Adipose tissue (tissue), 3 donors: Measurements from ENCODE around the gene MEGF11. TPM values are rescaled to one million over a fixed set of nuclear protein-coding genes. Genes with fewer than 3 reads are reported as not detected.
"Not testable (repeated sequence)": the region's sequence is repeated elsewhere in the genome, so short reads cannot be mapped to it uniquely, and the experiment has no call there.

Experiments used
- H3K27ac ChIP-seq: one replicate; pipeline ENCODE4 v1.5.1; 2013; ENCODE audit warnings: low read depth, low read length
- WGBS, 3 donors: extraction: QIAGEN DNeasy Blood & Tissue Kit; methylation state at CpG; one replicate each; pipeline ENCODE4 v1.1.7; 2013; 5-methylcytosine and 5-hydroxymethylcytosine counted together
- polyA plus RNA-seq, 3 donors: library from polyadenylated mRNA; stranded (reverse); fragments of 200-250 nt; gene quantifications; one replicate each; pipeline ENCODE4 v1.2.3, GENCODE V29; 2013
- donor health status: healthy with polysubstance abuse.
- donor health status: Bipolar disorder and iron deficiency.
- donor health status: healthy.

Gene MEGF11
- polyA plus RNA-seq, 3 donors = 0.01 to 0.22 TPM; not detected in 1

- WGBS, 3 donors = 53 to 90% (median 64%) methylated on average over 1 of the region's 1 CpG
- H3K27ac ChIP-seq = no peak overlapping the region
These were observed 351.2 kb downstream of the MEGF11 start for GRCh38 chr15:65902373-65902772.

- WGBS, 3 donors = 90 to 96% (median 93%) methylated on average over 3 of the region's 3 CpGs
- H3K27ac ChIP-seq = no peak overlapping the region
These were observed 351.7 kb downstream of the MEGF11 start for GRCh38 chr15:65901836-65902235.

- WGBS, 3 donors = 52 to 68% (median 61%) methylated on average over 2 of the region's 2 CpGs
- no peak overlapping the region for H3K27ac ChIP-seq
These were observed 352.2 kb downstream of the MEGF11 start for GRCh38 chr15:65901336-65901735.

DNA sequence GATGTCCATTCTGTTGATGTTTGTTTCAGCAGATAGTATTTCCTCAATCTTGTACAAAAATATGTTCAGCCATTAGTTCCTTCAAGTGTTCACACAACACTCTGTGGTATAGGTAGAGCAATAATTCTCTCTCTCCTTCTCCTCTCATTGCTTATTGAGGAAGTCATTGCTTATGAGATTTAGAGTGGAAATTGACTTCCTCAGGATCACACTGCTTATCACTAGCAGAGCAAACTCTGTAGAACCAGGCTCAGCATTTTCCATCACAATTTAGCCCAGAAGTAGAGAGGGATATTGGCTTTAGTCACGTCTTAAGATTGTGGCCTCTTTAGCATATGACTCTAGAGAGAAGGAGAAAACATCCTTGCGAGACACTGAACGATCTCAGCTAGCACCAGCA, 353.1 kb downstream of the MEGF11 start:
- no peak overlapping the region for H3K27ac ChIP-seq
- 93 to 95% (median 94%) methylated on average over 3 of the region's 3 CpGs for whole genome bisulfite sequencing, 3 donors

DNA sequence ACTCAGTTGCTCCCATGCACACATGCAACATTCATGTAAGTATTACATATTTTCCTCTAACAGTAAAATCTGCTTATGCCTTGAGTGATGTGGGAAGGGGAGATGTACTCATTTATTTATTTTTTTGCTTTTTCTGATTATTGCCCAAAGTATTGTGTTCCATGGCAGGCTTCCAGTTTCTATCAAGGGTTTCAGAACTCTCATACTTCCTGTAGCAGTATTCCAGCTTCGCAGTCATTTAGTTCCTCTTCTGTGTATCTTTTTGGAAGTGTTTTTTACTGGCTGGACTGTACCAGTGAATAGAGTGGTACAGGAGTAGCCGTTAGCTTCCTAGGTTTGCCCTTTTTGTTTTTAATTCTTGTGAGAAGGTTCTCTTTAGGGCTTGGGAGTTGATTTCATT, 357.3 kb downstream of the MEGF11 start:
- 48 to 78% (median 56%) methylated on average over 2 of the region's 2 CpGs for WGBS, 3 donors
- no peak overlapping the region for H3K27ac ChIP-seq

DNA sequence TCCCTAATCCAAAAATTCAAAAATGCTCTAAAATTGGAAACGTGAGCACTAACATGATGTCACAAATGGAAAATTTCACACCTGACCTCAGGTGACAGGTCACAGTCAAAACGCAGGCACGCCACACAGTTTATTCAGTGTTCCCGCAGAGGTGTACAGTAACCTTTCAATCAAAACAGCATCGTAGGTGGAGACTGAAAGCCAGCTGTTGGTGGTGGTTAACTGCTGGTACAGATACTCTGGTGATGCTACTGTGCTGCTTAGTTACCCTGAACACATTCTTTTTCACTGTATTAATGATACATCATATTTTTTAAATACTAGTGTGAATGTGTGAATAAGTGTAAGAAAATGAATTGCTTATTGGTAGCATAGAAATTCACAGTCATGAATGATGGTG, 360.5 kb downstream of the MEGF11 start:
- 89 to 92% (median 90%) methylated on average over 5 of the region's 5 CpGs for WGBS, 3 donors
- H3K27ac ChIP-seq = no peak overlapping the region

- WGBS, 3 donors = 72 to 74% (median 73%) methylated on average over 3 of the region's 3 CpGs
- no peak overlapping the region for H3K27ac ChIP-seq
These were observed 364.6 kb downstream of the MEGF11 start for GRCh38 chr15:65888981-65889380.

- WGBS, 3 donors = 80 to 85% (median 85%) methylated on average over 3 of the region's 3 CpGs
- no peak overlapping the region for H3K27ac ChIP-seq
These were observed 366.0 kb downstream of the MEGF11 start for GRCh38 chr15:65887565-65887964.

GRCh38 chr15:65885668-65886218, 367.8 kb downstream of the MEGF11 start:
- H3K27ac ChIP-seq = no peak overlapping the region
- WGBS, 3 donors = 73 to 81% (median 73%) methylated on average over 4 of the region's 4 CpGs

DNA sequence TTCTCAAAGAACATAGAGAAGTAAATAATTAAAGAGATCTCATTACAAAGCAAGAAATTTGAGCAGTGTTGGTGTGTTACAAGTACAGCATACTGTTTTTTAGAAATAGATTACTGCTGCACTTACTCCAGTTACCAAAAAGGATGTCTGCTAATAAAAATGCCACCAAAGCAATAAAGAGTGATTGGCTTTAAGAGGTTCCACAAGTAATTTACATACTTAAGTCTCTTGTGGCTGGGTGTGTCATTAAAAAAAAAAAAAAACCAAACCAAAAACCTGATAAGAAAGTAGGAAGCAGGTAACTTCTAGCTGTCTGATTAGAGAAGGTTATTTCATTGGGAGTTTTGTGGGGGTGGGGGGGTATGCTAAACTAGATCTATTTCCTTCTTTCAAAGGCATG, 369.0 kb downstream of the MEGF11 start:
- no peak overlapping the region for H3K27ac ChIP-seq

DNA sequence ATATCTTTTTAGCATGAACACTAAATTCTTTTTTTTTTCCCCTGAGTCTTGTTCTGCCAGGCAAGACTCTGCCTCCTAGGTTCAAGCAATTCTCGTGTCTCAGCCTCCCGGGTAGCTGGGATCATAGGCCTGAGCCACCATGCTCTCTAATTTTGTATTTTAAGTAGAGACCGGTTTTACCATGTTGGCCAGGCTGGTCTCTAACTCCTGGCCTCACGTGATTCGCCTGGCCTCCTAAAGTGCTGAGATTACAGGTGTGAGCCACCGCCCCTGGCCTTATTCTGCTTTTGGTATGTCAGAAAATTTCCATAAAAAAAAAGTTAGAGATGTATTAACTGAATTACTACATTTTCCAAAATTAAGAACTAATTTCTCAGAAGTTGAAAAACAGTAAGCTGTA, 370.0 kb downstream of the MEGF11 start:
- WGBS, 3 donors = 93 to 97% (median 94%) methylated on average over 6 of the region's 6 CpGs
- no peak overlapping the region for H3K27ac ChIP-seq

DNA sequence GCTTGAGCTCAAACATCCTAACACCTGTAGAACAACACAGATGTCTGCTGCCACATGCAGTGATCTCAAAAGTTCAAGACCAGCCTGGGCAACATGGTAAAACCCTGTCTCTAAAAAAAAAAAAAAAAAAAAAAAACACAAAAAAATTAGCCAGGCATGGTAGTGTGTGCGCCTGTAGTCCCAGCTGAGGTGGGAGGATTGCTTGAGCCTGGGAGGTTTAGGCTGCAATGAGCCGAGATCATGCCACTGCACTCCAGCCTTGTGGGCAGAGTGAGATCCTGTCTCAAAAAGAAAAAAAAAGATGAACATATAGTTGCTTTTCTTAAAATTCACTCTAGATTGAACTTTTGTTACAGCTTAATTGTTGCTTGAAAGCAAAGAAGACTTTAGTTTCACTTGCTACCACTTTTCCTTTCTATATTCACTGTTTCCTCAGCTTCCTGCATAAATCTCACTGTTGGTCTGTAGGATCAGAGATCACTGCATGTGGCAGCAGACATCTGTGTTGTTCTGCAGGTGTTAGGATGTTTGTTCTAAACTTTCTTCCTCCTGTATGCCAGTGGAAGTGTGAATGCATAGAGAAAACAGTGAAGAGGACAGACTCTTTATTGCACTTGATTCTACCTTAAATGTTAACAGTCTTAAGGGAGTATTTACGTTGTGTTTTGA, 371.6 kb downstream of the MEGF11 start:
- whole genome bisulfite sequencing, 3 donors = 73 to 85% (median 73%) methylated on average over 3 of the region's 3 CpGs
- H3K27ac ChIP-seq = no peak overlapping the region

GRCh38 chr15:65877749-65878148, 375.8 kb downstream of the MEGF11 start:
- 90 to 92% (median 90%) methylated on average over 3 of the region's 3 CpGs for WGBS, 3 donors
- H3K27ac ChIP-seq = no peak overlapping the region

DNA sequence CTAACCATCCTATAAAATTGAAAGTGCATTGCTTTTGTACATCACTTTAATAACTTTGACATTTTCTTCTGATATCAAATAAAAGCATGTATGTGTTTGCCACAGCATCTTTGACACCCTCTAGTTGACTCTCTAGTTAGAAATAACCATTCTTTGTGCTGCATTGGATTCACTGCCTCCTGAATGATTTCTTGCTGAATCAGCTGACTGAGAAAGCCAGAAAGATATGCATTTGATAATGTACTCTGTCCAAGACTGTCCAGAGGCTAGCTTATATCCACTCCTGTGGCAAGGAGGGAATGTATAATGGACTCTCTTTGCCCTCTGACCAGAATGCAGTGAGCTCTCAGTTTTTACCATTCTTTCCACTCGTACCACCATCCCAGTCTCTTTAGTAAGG, 378.1 kb downstream of the MEGF11 start:
- no peak overlapping the region for H3K27ac ChIP-seq
- WGBS, 3 donors = 83 to 87% (median 86%) methylated on average over 1 of the region's 1 CpG

DNA sequence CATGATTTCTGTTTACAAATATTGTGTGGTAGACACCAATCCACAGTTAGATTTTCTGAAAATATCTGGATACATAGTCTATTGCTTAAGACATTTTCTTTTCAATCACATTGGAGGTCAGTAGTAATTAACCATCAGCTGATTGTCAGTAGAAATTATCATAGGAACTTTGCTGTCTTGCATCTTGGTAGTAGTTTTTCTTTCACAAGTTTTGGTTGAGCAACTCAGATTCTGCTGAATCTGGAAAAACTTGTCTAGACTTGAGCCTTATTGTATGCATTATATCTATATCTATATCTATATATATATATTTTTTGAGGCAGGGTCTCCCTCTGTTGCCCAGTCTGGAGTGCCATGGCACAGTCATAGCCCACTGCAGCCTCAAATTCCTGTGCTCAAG, 380.3 kb downstream of the MEGF11 start:
- no peak overlapping the region for H3K27ac ChIP-seq

DNA sequence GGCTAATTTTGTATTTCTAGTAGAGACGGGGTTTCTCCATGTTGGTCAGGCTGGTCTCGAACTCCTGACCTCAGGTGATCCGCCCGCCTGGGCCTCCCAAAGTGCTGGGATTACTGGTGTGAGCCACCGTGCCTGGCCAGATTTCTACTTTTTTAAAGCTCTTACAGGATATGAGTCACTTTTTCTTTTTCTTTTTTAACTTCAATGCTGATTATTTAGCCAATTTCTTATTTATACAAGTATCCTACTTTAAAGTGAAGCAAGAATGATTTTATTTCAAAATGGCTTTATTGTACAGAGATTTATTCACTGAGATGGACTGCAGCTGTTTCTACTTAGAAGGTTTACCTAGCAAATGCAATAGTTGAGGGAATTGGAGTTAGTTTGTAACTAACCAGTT, 381.0 kb downstream of the MEGF11 start:
- WGBS, 3 donors = 81 to 84% (median 83%) methylated on average over 5 of the region's 5 CpGs

DNA sequence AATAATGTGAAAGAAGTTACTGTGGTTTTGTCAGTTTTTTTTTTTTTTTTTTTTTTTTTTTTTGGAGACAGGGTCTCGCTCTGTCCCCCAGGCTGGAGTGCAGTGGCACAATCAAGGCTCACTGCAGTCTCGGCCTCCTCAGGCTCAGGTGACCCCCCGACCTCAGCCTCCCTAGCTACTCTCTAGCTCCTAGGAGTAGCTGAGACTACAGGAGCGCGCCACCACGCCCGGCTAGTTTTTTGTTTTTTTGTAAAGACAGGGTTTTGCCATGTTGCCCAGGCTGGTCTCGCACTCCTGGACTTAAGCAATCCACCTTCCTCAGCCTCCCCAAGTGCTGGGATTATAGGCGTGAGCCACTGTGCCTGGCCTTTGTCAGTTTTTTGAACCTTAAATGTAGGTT, 381.7 kb downstream of the MEGF11 start:
- WGBS, 3 donors = 80 to 89% (median 87%) methylated on average over 9 of the region's 9 CpGs
- not testable (repeated sequence) for H3K27ac ChIP-seq

More for the DNA sequence above, 381.0 kb downstream of the MEGF11 start:
- not testable (repeated sequence) for H3K27ac ChIP-seq

DNA sequence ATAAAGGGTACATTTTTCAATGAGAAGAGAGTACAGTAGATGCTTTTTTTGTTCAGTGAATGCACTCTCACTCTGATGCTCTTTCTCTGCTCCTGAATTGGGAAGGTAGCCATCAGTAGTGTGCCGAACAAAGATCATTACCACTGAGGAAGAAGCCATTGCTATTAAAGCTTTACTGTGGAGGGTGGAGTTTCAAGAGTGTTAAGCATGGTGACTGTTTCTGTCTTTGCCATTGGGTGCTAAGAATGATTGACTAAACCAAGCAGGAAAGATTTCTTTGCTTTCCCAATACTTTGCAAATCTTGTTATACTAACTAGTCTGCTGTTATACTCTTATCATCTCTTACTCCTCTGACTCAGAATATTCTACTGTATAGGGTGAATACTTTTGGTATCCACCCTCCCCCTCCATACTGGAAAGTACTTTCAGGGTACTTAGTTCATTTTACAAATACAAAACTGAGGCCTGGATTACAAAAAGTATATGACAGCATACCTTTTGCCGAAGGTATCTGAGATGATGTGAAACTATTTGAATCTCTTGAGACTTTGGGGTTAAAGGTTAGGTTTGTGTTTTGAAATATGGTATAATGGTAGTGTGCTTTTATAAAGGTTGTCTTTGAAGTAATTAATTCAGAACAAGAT, 382.5 kb downstream of the MEGF11 start:
- H3K27ac ChIP-seq = no peak overlapping the region
- WGBS, 3 donors = 28 to 38% (median 32%) methylated on average over 2 of the region's 2 CpGs

DNA sequence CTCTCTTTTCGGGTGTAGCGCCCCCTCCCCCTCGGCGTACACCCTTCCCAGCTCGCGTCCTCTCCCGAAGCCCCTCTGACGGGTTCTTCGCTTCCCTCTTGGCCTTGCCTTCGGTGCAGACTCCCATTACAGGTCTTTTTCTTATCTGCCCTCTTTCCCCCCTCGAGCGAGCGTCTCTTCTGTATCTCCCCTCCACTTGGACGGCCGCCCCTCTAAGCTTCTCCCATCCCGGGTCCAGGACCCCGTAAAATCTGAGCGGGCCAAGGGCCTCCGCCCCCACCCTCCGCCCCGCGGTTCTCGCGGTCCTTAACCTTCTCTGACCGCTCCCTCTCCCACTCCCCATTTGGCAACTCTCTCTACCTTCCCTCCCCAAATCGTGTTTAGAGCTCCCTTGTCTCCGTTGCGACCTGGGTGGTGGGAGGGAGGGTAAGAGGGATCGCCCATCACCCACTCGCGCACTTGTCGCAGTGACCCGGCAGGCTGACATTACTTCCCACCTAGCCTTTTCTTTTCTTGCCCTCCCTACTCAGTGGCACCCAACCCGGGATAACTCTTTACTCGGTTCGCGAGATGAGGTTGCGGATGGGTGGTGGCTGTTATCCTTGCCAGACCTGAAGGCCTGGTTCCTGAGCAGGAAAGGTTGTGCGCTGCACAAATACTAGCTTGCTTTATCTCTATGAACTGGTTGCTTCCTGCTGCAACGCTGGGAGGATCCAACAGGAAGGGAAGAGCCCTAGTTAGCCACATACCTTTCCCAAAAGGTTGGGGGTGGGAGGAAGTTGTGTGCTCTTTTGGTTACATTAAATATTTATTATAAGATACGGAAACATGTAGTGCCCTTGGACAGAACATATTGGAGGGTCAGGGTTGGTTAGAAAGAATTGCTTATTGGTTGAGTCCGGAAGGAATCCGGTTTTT, 383.3 kb downstream of the MEGF11 start:
- H3K27ac ChIP-seq = no peak overlapping the region
- WGBS, 3 donors = 1 to 2% (median 1%) methylated on average over 43 of the region's 43 CpGs
